ENCODE results near the gene CPNE5. TPM values are rescaled to one million over a fixed set of nuclear protein-coding genes. Genes with fewer than 3 reads are reported as not detected.

CPNE5 gene
- total RNA-seq, 3 donors from 2014 or later (not counting 1 experiment from before 2014, with no cell fraction given) = 1.2 to 8.5 (median 2.0) TPM

DNA sequence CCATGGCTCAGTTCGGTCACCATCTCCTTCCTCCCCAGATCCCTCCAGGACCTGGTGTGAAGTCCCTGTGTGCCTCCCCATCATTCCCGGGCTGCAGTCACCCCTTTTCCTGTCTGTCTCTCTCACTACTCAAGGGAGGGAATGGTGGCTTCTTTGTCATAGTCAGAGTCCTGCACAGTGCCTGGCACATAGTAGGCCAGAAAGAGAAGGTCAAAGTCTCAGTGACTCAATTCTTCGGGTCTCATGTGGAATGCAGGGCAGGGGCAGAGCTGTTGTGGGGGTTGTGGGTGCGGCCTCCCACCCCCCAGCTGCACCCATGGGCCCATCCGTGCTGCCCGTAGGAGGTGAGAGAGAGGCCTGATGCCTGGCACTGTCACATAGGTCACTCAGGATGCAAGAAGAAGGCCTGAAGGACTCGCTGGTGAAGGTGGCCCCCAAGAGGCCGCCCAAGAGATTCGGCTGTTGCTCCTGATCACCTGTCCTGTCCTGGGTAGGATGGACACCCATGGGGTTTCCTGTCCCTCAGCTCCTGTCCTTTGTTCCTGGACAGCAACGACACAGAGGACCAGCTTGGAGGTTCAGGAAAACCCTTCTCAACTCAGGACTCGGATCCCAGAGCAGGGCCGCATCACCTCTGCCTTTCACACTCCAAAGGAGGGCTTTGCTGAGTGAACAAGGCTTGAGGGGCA lies 107.5 kb downstream of the CPNE5 start:
- no peaks in the 10 kb centered on the region for H3K27me3 Mint-ChIP-seq (ENCODE audit: low read depth in 2 of 2)
- 90% methylated on average over 12 of the region's 12 CpGs for WGBS (ENCODE audit: insufficient coverage)
- Histone ChIP-seq H3K36me3 (ENCODE audit: control insufficient read depth, insufficient read depth, low read length) (no peaks in the 10 kb centered on the region), H3K27ac (ENCODE audit: low read length) (no peak overlapping the region), H3K27me3 (ENCODE audit: control insufficient read depth, insufficient read depth, low read length) (no peaks in the 10 kb centered on the region), H3K4me3 (ENCODE audit: low read length) (no peak overlapping the region), H3K9me3 (ENCODE audit: control insufficient read depth, insufficient read depth, low read length) (no peaks in the 10 kb centered on the region), H3K4me1 (ENCODE audit: control insufficient read depth, insufficient read depth, low read length) (peaks cover 20% of the 10 kb centered on the region)
- no peak overlapping the region for H3K27ac Mint-ChIP-seq
- intact Hi-C loops (cut with micrococcal nuclease) = no loop called here
- TF ChIP-seq, protein P1, sequence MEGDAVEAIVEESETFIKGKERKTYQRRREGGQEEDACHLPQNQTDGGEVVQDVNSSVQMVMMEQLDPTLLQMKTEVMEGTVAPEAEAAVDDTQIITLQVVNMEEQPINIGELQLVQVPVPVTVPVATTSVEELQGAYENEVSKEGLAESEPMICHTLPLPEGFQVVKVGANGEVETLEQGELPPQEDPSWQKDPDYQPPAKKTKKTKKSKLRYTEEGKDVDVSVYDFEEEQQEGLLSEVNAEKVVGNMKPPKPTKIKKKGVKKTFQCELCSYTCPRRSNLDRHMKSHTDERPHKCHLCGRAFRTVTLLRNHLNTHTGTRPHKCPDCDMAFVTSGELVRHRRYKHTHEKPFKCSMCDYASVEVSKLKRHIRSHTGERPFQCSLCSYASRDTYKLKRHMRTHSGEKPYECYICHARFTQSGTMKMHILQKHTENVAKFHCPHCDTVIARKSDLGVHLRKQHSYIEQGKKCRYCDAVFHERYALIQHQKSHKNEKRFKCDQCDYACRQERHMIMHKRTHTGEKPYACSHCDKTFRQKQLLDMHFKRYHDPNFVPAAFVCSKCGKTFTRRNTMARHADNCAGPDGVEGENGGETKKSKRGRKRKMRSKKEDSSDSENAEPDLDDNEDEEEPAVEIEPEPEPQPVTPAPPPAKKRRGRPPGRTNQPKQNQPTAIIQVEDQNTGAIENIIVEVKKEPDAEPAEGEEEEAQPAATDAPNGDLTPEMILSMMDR (IDR thresholded peaks at IDR 0.05) = no peak
- H3K9me3 Mint-ChIP-seq = no peaks in the 10 kb centered on the region
- DNase-seq (no peak), ATAC-seq (no peak)
- peaks cover 14 to 15% of the 10 kb centered on the region in 2 donors for H3K4me1 Mint-ChIP-seq
- no peak overlapping the region for H3K4me3 Mint-ChIP-seq
- H3K36me3 Mint-ChIP-seq = no peaks in the 10 kb centered on the region

DNA sequence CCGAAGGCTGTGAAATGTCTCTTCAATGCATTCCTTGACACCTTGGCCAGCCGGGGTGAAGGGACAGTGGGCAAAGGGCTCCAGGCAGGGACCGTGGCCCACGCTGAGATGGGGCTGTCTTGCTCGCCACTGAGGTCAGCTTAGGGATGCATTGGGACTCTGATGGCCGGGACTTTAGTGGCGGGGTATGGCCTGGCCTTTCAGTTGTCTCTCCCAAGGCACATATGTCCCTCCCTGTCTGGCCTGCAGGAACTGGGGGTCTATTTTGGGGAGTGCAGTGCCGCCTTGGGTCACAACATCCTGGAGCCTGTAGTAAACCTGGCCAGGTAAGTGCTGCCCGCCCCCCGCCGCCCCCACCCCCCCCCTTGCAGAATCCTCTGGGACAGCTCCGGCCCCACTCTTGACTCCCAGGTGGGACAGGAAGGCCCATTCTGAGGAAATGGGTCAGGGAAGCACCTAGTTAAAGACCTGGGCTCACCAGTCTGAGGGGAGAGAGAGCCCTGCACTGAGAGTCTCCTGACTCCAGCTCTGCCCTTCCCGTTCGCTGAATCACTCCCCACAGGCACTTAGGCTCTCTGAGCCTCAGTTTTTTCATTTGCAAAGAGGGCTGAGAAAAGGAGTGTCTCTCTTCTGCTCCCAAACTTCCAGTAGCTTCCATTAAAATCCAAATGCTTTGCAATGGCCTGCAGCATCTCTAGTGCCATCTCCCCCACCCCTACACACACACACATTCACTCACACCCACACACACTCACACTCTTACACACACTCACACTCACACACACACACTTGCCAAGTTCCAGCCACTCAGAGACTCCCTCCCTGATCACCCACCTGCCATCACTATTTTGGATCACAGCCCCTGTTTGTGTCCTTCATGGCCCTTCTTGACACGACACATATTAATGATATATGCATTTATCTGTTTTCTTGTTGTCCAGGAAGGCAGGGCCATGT lies 108.5 kb downstream of the CPNE5 start:
- intact Hi-C loops (cut with micrococcal nuclease) = no loop called here
- Histone ChIP-seq H3K4me3 (ENCODE audit: low read length) (no peak overlapping the region), H3K36me3 (ENCODE audit: control insufficient read depth, insufficient read depth, low read length) (no peaks in the 10 kb centered on the region), H3K27ac (ENCODE audit: low read length) (no peak overlapping the region), H3K4me1 (ENCODE audit: control insufficient read depth, insufficient read depth, low read length) (peaks cover 24% of the 10 kb centered on the region), H3K9me3 (ENCODE audit: control insufficient read depth, insufficient read depth, low read length) (no peaks in the 10 kb centered on the region), H3K27me3 (ENCODE audit: control insufficient read depth, insufficient read depth, low read length) (no peaks in the 10 kb centered on the region)
- Mint-ChIP-seq H3K27me3 (ENCODE audit: low read depth in 2 of 2) (no peaks in the 10 kb centered on the region), H3K36me3 (no peaks in the 10 kb centered on the region), H3K27ac (no peak overlapping the region), H3K9me3 (no peaks in the 10 kb centered on the region), H3K4me3 (no peak overlapping the region), H3K4me1 (peaks cover 14 to 15% of the 10 kb centered on the region in 2 donors)
- ATAC-seq = no peak
- TF ChIP-seq, protein P1 (IDR thresholded peaks at IDR 0.05) = no peak
- DNase-seq = no peak
- WGBS (ENCODE audit: insufficient coverage) = 95% methylated on average over 9 of the region's 15 CpGs

DNA sequence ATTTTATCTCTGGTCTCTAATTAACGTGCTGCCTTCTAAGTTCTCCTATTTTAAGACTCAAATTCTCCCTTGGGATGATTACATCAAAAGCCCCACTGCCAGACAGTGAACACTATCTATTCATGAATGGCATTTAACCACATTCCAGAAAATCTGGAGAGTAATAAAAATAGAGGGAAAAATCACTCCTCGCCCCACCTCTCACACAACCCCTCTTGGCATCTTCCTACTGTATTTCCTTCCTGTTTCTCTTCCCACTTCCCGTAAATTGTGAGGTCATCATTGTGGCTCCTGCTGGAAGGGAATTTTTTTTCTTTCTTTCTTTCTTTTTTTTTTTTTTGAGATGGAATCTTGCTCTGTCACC lies 110.1 kb downstream of the CPNE5 start:
- peaks cover 6 to 7% of the 10 kb centered on the region in 2 donors for H3K4me1 Mint-ChIP-seq

More for the DNA sequence above, 110.1 kb downstream of the CPNE5 start:
- Histone ChIP-seq H3K9me3 (ENCODE audit: control insufficient read depth, insufficient read depth, low read length) (no peaks in the 10 kb centered on the region), H3K27ac (ENCODE audit: low read length) (no peak overlapping the region), H3K4me3 (ENCODE audit: low read length) (no peak overlapping the region), H3K4me1 (ENCODE audit: control insufficient read depth, insufficient read depth, low read length) (peaks cover 11% of the 10 kb centered on the region), H3K36me3 (ENCODE audit: control insufficient read depth, insufficient read depth, low read length) (no peaks in the 10 kb centered on the region), H3K27me3 (ENCODE audit: control insufficient read depth, insufficient read depth, low read length) (no peaks in the 10 kb centered on the region)
- 60% methylated on average over 1 of the region's 3 CpGs for WGBS (ENCODE audit: insufficient coverage)
- TF ChIP-seq, protein P1 (IDR thresholded peaks at IDR 0.05) = no peak
- Mint-ChIP-seq H3K36me3 (no peaks in the 10 kb centered on the region), H3K27me3 (ENCODE audit: low read depth in 2 of 2) (no peaks in the 10 kb centered on the region), H3K27ac (no peak overlapping the region), H3K9me3 (no peaks in the 10 kb centered on the region), H3K4me3 (no peak overlapping the region)
- intact Hi-C loops (cut with micrococcal nuclease) = no loop called here
- no peak for DNase-seq
- ATAC-seq = no peak

Measured in natural killer cell (primary cell).